ENCODE measurements around the gene ADAR. TPM values are rescaled to one million over a fixed set of nuclear protein-coding genes. Genes with fewer than 3 reads are reported as not detected.

The ADAR gene
- total and polyA plus RNA-seq, 2 of the 8 experiments (the other 6 are each of a cell fraction or from before 2014, with no cell fraction given), result 125 to 242 TPM

GRCh38 chr1:154557939-154558719, 49.9 kb downstream of the ADAR start, which contains the start of gene UBE2Q1:
Gene UBE2Q1 (minus strand): TSS chr1:154558662. CDS start chr1:154558553, 109 bp downstream.
- 0 out of 2 replicates have a peak within 1 kb of the TSS, but pooled peaks have one; percentile 35 for H2AFZ ChIP-seq (ENCODE audit: low read length)
- H3K4me2 ChIP-seq (ENCODE audit: insufficient read depth in 1 of 2, low read depth in 2 of 2, low read length in 2 of 2), result peak within 1 kb of the TSS; percentile 81 to 99
- peak within 1 kb of the TSS in 3 of 4 experiments; percentile 21 to 90 (median 70); a peak in 6 of 7 replicates for H3K9ac ChIP-seq (replicated peaks in 1 of 4; ENCODE audit: extremely low read depth in 1 of 4, low read depth in 3 of 4, low read length in 3 of 4)
- 0 out of 2 replicates have a peak within 1 kb of the TSS, but pooled peaks have one; percentile 20 for H2BK15ac ChIP-seq (ENCODE audit: low read length)
- H3K9me3 ChIP-seq (ENCODE audit: insufficient read depth in 2 of 2, low read depth in 1 of 2, low read length in 1 of 2), result no peaks in the 10 kb centered on the region
- peaks cover 5 to 14% (median 7%) of the 10 kb centered on the region in 4 experiments; a peak in 5 of 7 replicates for H3K4me1 ChIP-seq (replicated peaks in 1 of 4; ENCODE audit: control insufficient read depth in 3 of 4, insufficient read depth in 4 of 4, low read length in 3 of 4)
- H3K4ac ChIP-seq (replicated peaks; ENCODE audit: insufficient read length, low read depth, low read length), result peak within 1 kb of the TSS; percentile 54
- no peak within 1 kb of the TSS for H3K23ac ChIP-seq (ENCODE audit: insufficient read length)
- H2AK5ac ChIP-seq (ENCODE audit: low read depth, low read length), result no peak within 1 kb of the TSS; the same call in 1 of the 2 replicates
- CTCF ChIA-PET (ENCODE audit: partially characterized antibody), result interaction anchor here (1.9 kb wide), 1 partner anchor 77 kb away, joined by 6 read pairs; no protein-coding TSS in a partner anchor
- peak within 1 kb of the TSS; percentile 32 for H3K56ac ChIP-seq (replicated peaks; ENCODE audit: insufficient read length, low read depth, low read length)
- H3K27me3 ChIP-seq (replicated peaks in 1 of 4; ENCODE audit: control insufficient read depth in 3 of 4, extremely low read depth in 1 of 4, insufficient read depth in 3 of 4, low read length in 3 of 4), result no peaks in the 10 kb centered on the region
- H3K23me2 ChIP-seq (ENCODE audit: low read depth, low read length), result peaks cover 10% of the 10 kb centered on the region
- H3K79me2 ChIP-seq (ENCODE audit: control insufficient read depth in 1 of 2, insufficient read depth in 2 of 2, low read length in 2 of 2), result peaks cover 7 to 31% of the 10 kb centered on the region in 2 experiments; a peak in 3 of 4 replicates
- H2BK12ac ChIP-seq (ENCODE audit: low read depth, low read length), result peak within 1 kb of the TSS; percentile 81
- DNase-seq (ENCODE audit: low read depth in 1 of 2, low spot score in 2 of 2) (peak in 1 of 2 experiments; percentile 50), FAIRE-seq (no peak)
- peak within 1 kb of the TSS; percentile 52 to 92 (median 82) for H3K4me3 ChIP-seq (ENCODE audit: extremely low read depth in 1 of 4, insufficient read depth in 2 of 4, low read depth in 3 of 4, low read length in 4 of 4)
- TF ChIP-seq CTBP2 (IDR thresholded peaks at IDR 0.05; ENCODE audit: borderline replicate concordance, insufficient read depth, insufficient read length, low read length), result no peak
- TF ChIP-seq JUND (IDR thresholded peaks at IDR 0.05; ENCODE audit: low read length), result no peak
- TF ChIP-seq EZH2 (IDR thresholded peaks at IDR 0.05; ENCODE audit: low read depth, low read length, severe bottlenecking), result no peak
- no peak for TF ChIP-seq SRF (IDR thresholded peaks at IDR 0.05; ENCODE audit: low read depth, low read length)
- TF ChIP-seq BACH1 (IDR thresholded peaks at IDR 0.05; ENCODE audit: low read length), result no peak
- no peak for TF ChIP-seq KDM1A (IDR thresholded peaks at IDR 0.05; ENCODE audit: borderline replicate concordance, low read length)
- no peak for TF ChIP-seq SIX5 (IDR thresholded peaks at IDR 0.05; ENCODE audit: low read depth, low read length)
- TF ChIP-seq POU5F1 (IDR thresholded peaks at IDR 0.05; ENCODE audit: low read depth, low read length), result no peak
- H2BK5ac ChIP-seq (ENCODE audit: low read depth, low read length), result peak within 1 kb of the TSS; percentile 71; the same call in 1 of the 2 replicates
- H3K36me3 ChIP-seq (ENCODE audit: control insufficient read depth in 2 of 4, insufficient read depth in 4 of 4, low read length in 3 of 4), result peaks cover 11 to 28% (median 27%) of the 10 kb centered on the region in 4 experiments
- peak within 1 kb of the TSS; percentile 95 for H4K91ac ChIP-seq (replicated peaks; ENCODE audit: insufficient read length, low read length)
- H4K8ac ChIP-seq (ENCODE audit: extremely low read depth, insufficient read depth, low read length), result peak within 1 kb of the TSS; percentile 87
- WGBS, 2 experiments (ENCODE audit: extremely low coverage in 1 of 2, insufficient coverage in 1 of 2, insufficient read length in 1 of 2, insufficient replicate concordance in 2 of 2, low coverage in 1 of 2, low lambda C conversion rate in 2 of 2, missing lambda C conversion rate in 1 of 2), result 5% methylated on average over 10 of the region's 69 CpGs; no CpG with 5 or more reads in 1 of the 2 experiments
- peak within 1 kb of the TSS; percentile 42 for H3K27ac ChIP-seq (ENCODE audit: low read depth, low read length)
- H3K18ac ChIP-seq (ENCODE audit: extremely low read depth, low read length), result peak within 1 kb of the TSS; percentile 73
- H2BK20ac ChIP-seq (ENCODE audit: low read length), result no peak within 1 kb of the TSS; the same call in 1 of the 2 replicates
- H3K79me1 ChIP-seq (ENCODE audit: low read depth, low read length), result peaks cover 6% of the 10 kb centered on the region
- H4K5ac ChIP-seq (ENCODE audit: insufficient read length, low read depth, low read length), result peak within 1 kb of the TSS; percentile 18
- POLR2A ChIA-PET (ENCODE audit: partially characterized antibody), result interaction anchor here (1.0 to 1.1 kb wide), 2 partner anchors 80 to 413 kb away, joined by 3 read pairs; partner anchors contain the start of gene SHC1
- no peak within 1 kb of the TSS for H3K14ac ChIP-seq (ENCODE audit: insufficient read length)
- peaks cover 2 to 3% of the 10 kb centered on the region in 2 experiments for H4K20me1 ChIP-seq (replicated peaks in 1 of 2; ENCODE audit: control insufficient read depth in 1 of 2, insufficient read depth in 2 of 2, low read length in 2 of 2)
- no peak within 1 kb of the TSS for H2BK120ac ChIP-seq (replicated peaks; ENCODE audit: low read depth, low read length)
